HG02798 (cell line): ENCODE results near the gene POLA1.

Experiments used
- ATAC-seq: cut with Tn5 transposase; IDR thresholded peaks from one replicate; pipeline ENCODE4 v1.9.1; 2021; ENCODE audit warnings: mild to moderate bottlenecking; ENCODE audit not compliant: unreplicated experiment, poor library complexity

Gene POLA1

DNA sequence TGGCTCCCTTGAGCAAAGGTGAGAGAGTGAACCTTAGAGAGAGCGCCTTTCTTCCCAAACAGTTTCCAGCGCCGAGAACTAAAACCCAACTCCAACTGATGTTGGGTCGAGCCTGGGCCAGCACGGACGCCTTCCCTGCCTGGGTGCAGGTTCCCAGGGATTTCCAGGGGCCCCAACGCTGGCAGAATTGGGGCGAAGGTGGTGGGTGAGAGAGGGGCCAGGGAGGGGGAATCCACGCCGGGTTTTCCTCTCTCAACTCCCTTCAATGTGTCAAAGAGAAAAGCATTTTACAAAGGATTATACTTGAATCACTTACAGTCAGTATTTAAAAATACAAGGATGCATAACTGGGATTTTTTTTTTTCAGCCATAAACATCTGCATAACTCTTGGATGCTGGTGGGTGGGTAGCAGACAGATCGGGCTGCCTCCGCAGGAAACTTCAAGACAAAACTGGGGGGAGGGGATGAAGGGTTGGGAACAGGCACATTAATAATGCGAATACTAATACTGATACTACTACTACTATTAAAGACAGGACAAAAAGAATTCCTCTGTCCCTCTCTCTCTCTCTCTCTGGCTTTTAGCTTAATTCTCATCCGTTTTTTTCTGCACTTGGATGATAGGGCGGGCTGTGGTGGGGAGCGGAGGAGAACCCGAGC lies 323.4 kb downstream of the POLA1 start:
- ATAC-seq: no peak

GRCh38 chrX:25017667-25018247 lies 324.0 kb downstream of the POLA1 start:
- ATAC-seq: no peak

DNA sequence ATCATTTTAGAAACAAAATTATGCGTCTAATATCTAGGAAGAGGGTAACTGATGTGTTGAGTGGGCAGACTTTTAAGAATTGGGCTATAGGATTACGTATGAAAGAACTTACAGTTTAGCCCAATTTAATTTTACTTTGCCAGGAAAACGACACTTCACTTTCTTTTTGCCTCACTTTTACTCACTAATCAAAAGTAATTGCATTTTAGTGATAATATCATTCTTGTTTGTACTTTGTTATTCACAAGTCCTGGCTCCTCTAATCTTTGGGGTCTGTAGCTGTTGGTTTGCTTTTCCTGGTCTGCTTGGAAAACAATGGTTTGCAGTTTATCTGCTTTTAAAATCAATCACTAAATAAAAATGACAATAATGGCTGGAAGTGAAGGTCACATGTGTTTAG lies 325.0 kb downstream of the POLA1 start:
- ATAC-seq: no peak

GRCh38 chrX:25019707-25020390 lies 326.1 kb downstream of the POLA1 start:
- ATAC-seq: no peak

DNA sequence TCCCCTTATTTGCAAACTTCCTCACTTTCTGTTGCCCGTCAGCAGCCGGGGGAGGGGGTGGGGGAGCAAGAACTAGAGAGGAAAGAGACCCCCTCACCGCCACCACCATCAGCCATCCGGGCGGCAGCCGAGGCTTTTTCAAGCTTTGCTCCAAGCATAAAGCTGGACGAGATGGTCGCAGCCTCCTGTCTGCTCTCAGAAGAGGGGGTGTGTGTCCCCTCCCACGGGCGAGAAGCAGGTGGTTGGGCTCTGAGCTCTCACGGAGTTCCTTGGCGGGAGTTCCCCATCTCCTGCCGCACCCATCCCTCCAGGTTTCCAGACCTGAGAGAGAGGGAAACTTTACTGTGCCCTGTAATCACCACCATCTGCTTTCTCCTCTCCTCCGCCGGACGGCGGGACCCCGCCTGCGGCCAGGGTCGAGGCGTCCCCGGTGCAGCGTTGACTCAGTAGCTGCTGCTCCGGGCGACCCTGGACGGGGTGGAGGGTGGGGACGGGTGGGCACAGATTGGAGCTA lies 326.7 kb downstream of the POLA1 start:
- ATAC-seq: peak; percentile 25

- peak; percentile 81 for ATAC-seq
These were observed 327.3 kb downstream of the POLA1 start for GRCh38 chrX:25020905-25021449.

- no peak for ATAC-seq
These were observed 329.0 kb downstream of the POLA1 start for GRCh38 chrX:25022499-25023325.

DNA sequence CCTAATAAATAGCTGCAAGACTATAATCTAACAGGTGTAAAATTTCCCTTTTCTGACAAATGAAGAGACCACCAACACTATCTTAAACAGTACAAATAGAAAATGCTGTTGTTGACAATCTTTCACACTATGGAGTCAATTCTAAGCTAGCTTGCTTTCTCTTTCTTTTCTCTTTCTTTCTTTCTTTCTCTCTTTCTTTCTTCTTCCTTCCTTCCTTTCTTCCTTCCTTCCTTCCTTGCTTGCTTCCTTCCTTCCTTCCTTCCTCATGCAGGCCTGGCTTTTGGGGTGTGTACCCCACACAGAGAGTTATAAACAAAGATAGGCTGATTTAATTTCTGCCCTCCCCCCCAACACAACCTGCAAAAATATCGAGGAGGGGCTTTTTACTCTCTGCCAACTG lies 330.2 kb downstream of the POLA1 start:
- no peak for ATAC-seq

- no peak for ATAC-seq
These were observed 331.9 kb downstream of the POLA1 start for GRCh38 chrX:25025615-25026014.

- no peak for ATAC-seq
These were observed 332.9 kb downstream of the POLA1 start for GRCh38 chrX:25026576-25026975.

- ATAC-seq: no peak
These were observed 335.0 kb downstream of the POLA1 start for GRCh38 chrX:25028726-25029125.

DNA sequence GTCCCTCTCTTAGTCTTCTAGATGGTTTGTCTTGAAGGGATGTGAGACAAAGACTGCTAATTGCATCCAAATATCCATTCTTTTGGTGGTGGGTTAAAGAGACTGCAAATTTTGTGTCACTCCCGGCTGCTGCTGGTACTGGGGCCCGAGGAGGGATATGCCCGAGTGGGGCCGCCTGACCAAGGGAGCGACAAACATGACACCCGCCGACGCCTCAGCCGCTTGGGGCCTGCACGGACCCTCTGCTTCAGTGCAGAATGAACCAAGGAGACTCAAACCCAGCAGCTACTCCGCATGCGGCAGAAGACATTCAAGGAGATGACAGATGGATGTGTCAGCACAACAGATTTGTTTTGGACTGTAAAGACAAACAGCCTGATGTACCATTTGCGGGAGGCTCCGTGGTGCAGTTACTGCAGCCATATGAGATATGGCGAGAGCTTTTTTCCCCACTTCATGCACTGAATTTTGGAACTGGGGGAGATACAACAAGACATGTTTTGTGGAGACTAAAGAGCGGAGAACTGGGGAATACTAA lies 335.6 kb downstream of the POLA1 start:
- no peak for ATAC-seq

DNA sequence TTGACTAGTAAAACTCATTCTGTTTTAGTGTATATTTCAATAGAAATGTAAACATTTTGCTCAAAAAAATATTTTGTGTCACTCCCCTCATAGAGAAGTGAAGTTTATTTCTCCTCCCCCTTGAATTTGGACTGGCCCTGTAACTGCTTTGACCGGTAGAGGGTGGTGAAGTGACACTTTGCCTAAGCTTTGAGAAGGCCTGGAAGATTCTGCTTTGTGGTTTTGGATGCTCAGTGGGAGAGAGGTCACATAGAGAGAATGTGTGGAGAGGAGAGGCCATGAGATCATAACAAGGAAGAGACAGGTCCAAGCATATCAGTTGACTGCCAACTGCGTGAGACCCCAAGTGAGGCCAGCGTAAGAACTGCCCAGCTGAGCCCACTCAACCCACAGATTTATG lies 341.2 kb downstream of the POLA1 start:
- ATAC-seq: no peak

- ATAC-seq: no peak
These were observed 345.3 kb downstream of the POLA1 start for GRCh38 chrX:25039036-25039435.

- no peak for ATAC-seq
These were observed 349.5 kb downstream of the POLA1 start for GRCh38 chrX:25043192-25043591.
